ENCODE data around the gene NRCAM.

DNA sequence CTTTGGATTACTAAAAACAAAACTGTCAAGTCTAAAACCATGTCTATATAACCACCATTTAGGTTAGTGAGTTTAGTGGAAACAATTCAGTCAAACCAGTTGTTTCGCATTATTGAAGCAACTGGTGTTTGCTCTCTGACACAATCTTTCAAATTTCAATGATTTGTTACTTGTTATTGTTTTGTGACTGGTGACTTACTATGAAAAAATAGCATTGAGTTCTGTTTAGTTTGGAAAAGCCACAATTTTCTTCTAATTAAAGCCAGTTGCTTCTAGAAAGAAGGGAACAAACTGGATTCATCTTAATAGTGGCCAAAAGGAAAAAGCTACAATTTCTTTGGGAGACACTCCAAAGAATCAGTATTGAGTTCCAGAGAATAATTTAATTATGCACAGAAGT is 356.5 kb downstream of the NRCAM start:
- TF ChIP-seq SP1 (IDR thresholded peaks at IDR 0.05) = no peak
- no peak for TF ChIP-seq ZNF384 (IDR thresholded peaks at IDR 0.05)
- no peak for TF ChIP-seq NFRKB (IDR thresholded peaks at IDR 0.05)
- no peak for TF ChIP-seq CTBP1 (IDR thresholded peaks at IDR 0.05; ENCODE audit: borderline replicate concordance)
- no peak for TF ChIP-seq ARNT (IDR thresholded peaks at IDR 0.05)
- TF ChIP-seq, protein P1, sequence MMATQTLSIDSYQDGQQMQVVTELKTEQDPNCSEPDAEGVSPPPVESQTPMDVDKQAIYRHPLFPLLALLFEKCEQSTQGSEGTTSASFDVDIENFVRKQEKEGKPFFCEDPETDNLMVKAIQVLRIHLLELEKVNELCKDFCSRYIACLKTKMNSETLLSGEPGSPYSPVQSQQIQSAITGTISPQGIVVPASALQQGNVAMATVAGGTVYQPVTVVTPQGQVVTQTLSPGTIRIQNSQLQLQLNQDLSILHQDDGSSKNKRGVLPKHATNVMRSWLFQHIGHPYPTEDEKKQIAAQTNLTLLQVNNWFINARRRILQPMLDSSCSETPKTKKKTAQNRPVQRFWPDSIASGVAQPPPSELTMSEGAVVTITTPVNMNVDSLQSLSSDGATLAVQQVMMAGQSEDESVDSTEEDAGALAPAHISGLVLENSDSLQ (IDR thresholded peaks at IDR 0.05) = no peak
- no peak for TF ChIP-seq FOXM1 (IDR thresholded peaks at IDR 0.05; ENCODE audit: borderline replicate concordance)
- no peak for TF ChIP-seq SUZ12 (IDR thresholded peaks at IDR 0.05)
- TF ChIP-seq HDGF (IDR thresholded peaks at IDR 0.05; ENCODE audit: borderline replicate concordance) = no peak
